BJ (cell line): ENCODE measurements around the gene RABGAP1L. TPM values are rescaled to one million over a fixed set of nuclear protein-coding genes. Genes with fewer than 3 reads are reported as not detected.
"Not testable (repeated sequence)": the region's sequence is repeated elsewhere in the genome, so short reads cannot be mapped to it uniquely, and the experiment has no call there.

Experiments
- CTCF ChIA-PET: fragments of 350-600 bp; formaldehyde crosslinking; extraction: SDS; loops from one replicate; lab custom pipeline; 2021; ENCODE audit warnings: antibody characterized with exemption, inconsistent platforms; lab: Yijun Ruan, JAX
- POLR2A ChIA-PET: fragments of 300-600 bp; sonication (Branson Sonifier 250); formaldehyde crosslinking; extraction: SDS; loops from one replicate; lab custom pipeline; 2021; ENCODE audit warnings: antibody characterized with exemption; lab: Charles Lee
- DNase-seq: peaks from one replicate; pipeline ENCODE4 v3.0.0-alpha.2; 2011; ENCODE audit warnings: low read depth
- H3K27me3 ChIP-seq: 2 replicates; pipeline ENCODE4 v1.6.0; 2011; ENCODE audit warnings: low read length; ENCODE audit not compliant: control insufficient read depth, insufficient read depth
- H3K36me3 ChIP-seq: 2 replicates; pipeline ENCODE4 v1.5.1; 2011; ENCODE audit warnings: low read length; ENCODE audit not compliant: control insufficient read depth, insufficient read depth
- H3K4me3 ChIP-seq: 2 replicates; pipeline ENCODE4 v1.5.1; 2011; ENCODE audit warnings: low read depth, mild to moderate bottlenecking, control low read depth, low read length
- CTCF ChIP-seq: IDR thresholded peaks from 2 replicates; pipeline ENCODE4 v1.5.1; 2011; ENCODE audit warnings: low read depth, mild to moderate bottlenecking, control low read depth, inconsistent platforms, low read length, moderate library complexity; ENCODE audit not compliant: insufficient read depth
- polyA plus RNA-seq: library from polyadenylated mRNA; depleted of rRNA; stranded (reverse); fragments of >200 nt; gene quantifications from 2 replicates; pipeline ENCODE4 v1.2.3, GENCODE V29; 2011

Gene RABGAP1L
- polyA plus RNA-seq, 1 experiment, result 15.9 TPM

DNA sequence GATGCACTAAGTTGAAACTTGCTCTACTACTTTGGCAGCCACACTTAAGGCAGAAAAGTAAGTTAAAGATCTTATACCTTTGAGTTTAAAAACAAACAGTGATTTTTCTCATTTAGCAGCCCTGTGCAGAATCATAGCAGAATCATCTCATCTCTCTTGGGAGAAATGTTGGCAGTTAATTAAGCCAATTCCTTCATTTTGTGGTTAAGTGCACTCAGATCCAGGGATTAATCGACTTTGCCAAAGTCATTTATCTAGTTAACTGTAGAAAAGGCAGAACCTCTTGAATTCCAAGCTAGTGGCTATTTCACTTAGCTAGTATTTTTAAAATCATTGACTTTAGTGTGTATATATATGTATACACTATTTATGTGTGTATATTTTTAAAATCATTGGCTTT lies 413.5 kb downstream of the RABGAP1L start:
- no peak for DNase-seq
- no peaks in the 10 kb centered on the region for H3K36me3 ChIP-seq
- CTCF ChIA-PET, result no interaction called here
- TF ChIP-seq CTCF, result no peak
- POLR2A ChIA-PET, result no interaction called here
- H3K4me3 ChIP-seq, result no peak overlapping the region
- no peaks in the 10 kb centered on the region for H3K27me3 ChIP-seq

DNA sequence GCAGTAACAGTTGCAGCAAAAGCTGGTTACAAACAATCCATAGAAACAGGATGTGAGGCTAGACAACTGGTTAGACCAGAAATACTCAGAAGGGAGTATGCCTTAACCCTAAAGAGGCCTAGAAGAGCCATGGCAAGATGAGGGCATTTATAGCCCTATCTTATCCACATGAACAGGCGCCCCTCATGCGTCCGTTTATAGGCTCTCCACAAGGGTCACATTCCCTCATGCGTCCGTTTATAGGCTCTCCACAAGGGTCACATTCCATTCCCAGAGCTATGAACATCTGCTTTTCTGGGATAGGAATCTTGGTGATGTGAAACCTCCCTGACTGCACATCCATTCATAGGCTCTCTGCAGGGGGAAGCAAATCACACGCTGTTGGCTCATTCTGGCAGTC lies 416.8 kb downstream of the RABGAP1L start:
- DNase-seq, result not testable (repeated sequence)

DNA sequence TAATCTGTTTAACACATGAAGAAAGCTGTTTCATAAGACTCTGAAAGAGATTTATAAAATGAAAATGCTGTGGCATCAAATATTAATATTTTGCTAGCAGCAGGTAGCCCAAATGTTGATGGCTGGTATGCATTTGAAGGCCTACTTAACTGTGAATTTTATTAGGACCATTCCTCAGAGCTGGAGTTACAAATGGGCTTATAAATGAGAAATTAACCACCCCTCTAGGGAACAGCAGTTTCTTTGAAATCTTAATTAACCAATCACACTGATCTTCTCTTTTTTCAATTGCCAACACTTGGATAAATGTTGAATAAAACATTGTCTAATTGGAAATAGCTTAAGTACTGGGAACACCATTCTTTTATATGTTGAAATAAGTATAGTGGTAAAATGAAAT lies 418.4 kb downstream of the RABGAP1L start:
- Histone ChIP-seq H3K4me3 (no peak overlapping the region), H3K36me3 (no peaks in the 10 kb centered on the region), H3K27me3 (no peaks in the 10 kb centered on the region)
- ChIA-PET POLR2A (no interaction called here), CTCF (no interaction called here)
- DNase-seq, result no peak
- TF ChIP-seq CTCF, result no peak

More for the DNA sequence above, 416.8 kb downstream of the RABGAP1L start:
- H3K27me3 ChIP-seq, H3K4me3 ChIP-seq, POLR2A ChIA-PET, CTCF ChIA-PET, H3K36me3 ChIP-seq: not testable (repeated sequence)

DNA sequence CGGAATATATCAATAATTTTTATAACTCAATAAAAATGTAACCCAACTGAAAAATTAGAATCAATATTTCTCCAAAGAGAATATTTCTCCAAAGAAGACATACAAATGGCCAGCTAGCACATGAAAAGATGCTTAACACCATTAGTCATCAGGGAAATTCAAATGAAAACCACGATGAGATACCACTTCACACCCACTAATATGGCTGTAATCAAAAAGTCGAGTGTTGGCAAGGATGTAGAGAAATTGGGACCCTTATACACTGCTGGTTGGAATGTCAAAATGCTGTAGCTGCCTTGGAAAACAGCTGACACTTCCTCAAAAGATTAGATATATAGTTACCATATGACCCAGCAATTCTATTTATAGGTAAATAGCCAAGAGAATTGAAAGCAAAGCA lies 421.5 kb downstream of the RABGAP1L start:
- CTCF ChIA-PET, result no interaction called here
- TF ChIP-seq CTCF, result no peak
- POLR2A ChIA-PET, result no interaction called here
- Histone ChIP-seq H3K36me3 (no peaks in the 10 kb centered on the region), H3K27me3 (no peaks in the 10 kb centered on the region), H3K4me3 (no peak overlapping the region)
- DNase-seq, result no peak

GRCh38 chr1:174583316-174583715 lies 424.0 kb downstream of the RABGAP1L start:
- TF ChIP-seq CTCF, result no peak
- Histone ChIP-seq H3K4me3 (no peak overlapping the region), H3K36me3 (no peaks in the 10 kb centered on the region), H3K27me3 (no peaks in the 10 kb centered on the region)
- POLR2A ChIA-PET, result no interaction called here
- no peak for DNase-seq
- CTCF ChIA-PET, result no interaction called here

GRCh38 chr1:174584071-174584470 lies 424.8 kb downstream of the RABGAP1L start:
- no peak for DNase-seq
- no peaks in the 10 kb centered on the region for H3K36me3 ChIP-seq
- TF ChIP-seq CTCF, result no peak
- H3K27me3 ChIP-seq, result no peaks in the 10 kb centered on the region
- ChIA-PET POLR2A (no interaction called here), CTCF (no interaction called here)
- H3K4me3 ChIP-seq, result no peak overlapping the region

DNA sequence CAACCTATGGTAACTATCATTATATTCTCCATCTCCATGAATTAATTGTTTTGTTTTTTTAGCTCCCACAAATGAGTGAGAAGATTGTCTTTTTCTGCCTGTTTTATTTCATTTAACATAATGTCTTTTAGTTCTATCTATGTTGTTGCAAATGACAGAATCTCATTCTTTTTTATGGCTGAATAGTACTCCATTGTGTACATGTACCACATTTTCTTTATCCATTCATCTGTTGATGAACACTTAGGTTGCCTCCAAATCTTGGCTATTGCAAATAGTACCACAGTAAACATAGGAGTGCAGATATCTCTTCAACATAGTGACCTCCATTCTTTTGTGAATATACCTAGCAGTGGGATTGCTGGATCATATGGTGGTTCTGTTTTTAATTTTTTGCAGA lies 429.3 kb downstream of the RABGAP1L start:
- H3K27me3 ChIP-seq, POLR2A ChIA-PET, CTCF ChIA-PET, DNase-seq, H3K36me3 ChIP-seq, H3K4me3 ChIP-seq: not testable (repeated sequence)
